Upper lobe of right lung (tissue), 1 donor: Measurements from ENCODE around the gene INTS1. TPM values are rescaled to one million over a fixed set of nuclear protein-coding genes. Genes with fewer than 3 reads are reported as not detected.

ENCODE experiments used
- ATAC-seq: fragments of 200-7000 bp; cut with Tn5 transposase; one replicate; pipeline ENCODE4 v1.9.1; 2020; ENCODE audit warnings: mild to moderate bottlenecking, moderate library complexity
- DNase-seq: peaks from one replicate; pipeline ENCODE4 v3.0.0-alpha.2; 2020
- H3K27ac ChIP-seq: fragments of 200-600 bp; one replicate; pipeline ENCODE4 v1.8.0; 2022
- H3K27me3 ChIP-seq: fragments of 200-600 bp; one replicate; pipeline ENCODE4 v1.8.0; 2022; ENCODE audit warnings: mild to moderate bottlenecking
- H3K36me3 ChIP-seq: fragments of 200-600 bp; one replicate; pipeline ENCODE4 v1.8.0; 2022
- H3K4me1 ChIP-seq: fragments of 200-600 bp; one replicate; pipeline ENCODE4 v1.8.0; 2022
- H3K4me3 ChIP-seq: fragments of 200-600 bp; one replicate; pipeline ENCODE4 v1.8.0; 2022; ENCODE audit warnings: mild to moderate bottlenecking
- H3K9me3 ChIP-seq: fragments of 200-600 bp; one replicate; pipeline ENCODE4 v1.8.0; 2022
- intact Hi-C: fragments of 100-400 bp; cut with DNase I; formaldehyde crosslinking; loops from one replicate; pipeline ENCODE4 v1.11.0; 2022
- total RNA-seq: library from RNA; stranded (reverse); fragmentation: NEBNext Ultra II Directional; extraction: Animal tissue kit (Norgen Biotek cat#: 25700); gene quantifications from one replicate; pipeline ENCODE4 v1.2.1, GENCODE V29; 2021
- TF ChIP-seq, protein P1 (sequence below): fragments of 200-600 bp; IDR thresholded peaks from one replicate; pipeline ENCODE4 v1.8.0; 2022; ENCODE audit warnings: antibody characterized with exemption
- donor health status: DM: no; HTN: yes; CAD: no; lungs with severe emphysema.

INTS1 gene
- total RNA-seq, 1 donor from 2014 or later: 49.2 TPM

DNA sequence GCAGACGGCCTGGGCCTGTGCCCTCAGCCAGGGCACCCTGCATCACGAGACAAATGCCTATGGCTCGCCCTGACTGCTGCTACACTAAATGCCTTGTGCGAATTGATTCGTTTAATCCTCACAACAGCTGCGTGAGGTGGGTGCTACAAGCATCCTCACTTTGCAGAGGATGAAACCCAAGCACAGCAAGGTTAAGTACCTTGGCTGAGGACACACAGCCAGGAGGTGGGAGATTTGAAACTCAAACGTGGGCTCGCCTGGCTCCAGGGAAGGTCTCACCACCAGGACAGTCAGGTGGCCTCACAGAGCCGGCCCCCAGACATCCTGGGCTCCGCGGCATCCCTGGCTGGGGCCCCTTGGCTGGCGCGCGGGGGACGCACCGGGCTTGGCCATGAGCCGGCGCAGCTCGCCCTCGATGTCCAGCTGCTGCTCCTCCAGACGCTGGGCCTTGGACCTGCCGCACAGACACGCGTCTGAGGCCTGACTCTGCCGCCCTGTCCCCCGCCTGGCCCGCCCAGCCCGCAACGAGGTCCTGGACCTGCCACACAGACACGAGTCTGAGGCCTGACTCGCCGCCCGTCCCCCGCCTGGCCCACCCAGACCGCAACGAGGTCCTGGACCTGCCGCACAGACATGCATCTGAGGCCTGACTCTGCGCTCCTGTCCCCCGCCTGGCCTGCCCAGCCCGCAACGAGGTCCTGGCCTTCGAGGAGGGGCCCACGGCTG lies 66.9 kb downstream of the INTS1 start:
- TF ChIP-seq, protein P1, sequence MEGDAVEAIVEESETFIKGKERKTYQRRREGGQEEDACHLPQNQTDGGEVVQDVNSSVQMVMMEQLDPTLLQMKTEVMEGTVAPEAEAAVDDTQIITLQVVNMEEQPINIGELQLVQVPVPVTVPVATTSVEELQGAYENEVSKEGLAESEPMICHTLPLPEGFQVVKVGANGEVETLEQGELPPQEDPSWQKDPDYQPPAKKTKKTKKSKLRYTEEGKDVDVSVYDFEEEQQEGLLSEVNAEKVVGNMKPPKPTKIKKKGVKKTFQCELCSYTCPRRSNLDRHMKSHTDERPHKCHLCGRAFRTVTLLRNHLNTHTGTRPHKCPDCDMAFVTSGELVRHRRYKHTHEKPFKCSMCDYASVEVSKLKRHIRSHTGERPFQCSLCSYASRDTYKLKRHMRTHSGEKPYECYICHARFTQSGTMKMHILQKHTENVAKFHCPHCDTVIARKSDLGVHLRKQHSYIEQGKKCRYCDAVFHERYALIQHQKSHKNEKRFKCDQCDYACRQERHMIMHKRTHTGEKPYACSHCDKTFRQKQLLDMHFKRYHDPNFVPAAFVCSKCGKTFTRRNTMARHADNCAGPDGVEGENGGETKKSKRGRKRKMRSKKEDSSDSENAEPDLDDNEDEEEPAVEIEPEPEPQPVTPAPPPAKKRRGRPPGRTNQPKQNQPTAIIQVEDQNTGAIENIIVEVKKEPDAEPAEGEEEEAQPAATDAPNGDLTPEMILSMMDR: no peak
- Histone ChIP-seq H3K27me3 (no peaks in the 10 kb centered on the region), H3K9me3 (no peaks in the 10 kb centered on the region), H3K4me1 (no peaks in the 10 kb centered on the region), H3K4me3 (no peak overlapping the region), H3K27ac (no peak overlapping the region), H3K36me3 (peaks cover 11% of the 10 kb centered on the region)
- DNase-seq (no peak), ATAC-seq (no peak)
- intact Hi-C loops: no loop called here

DNA sequence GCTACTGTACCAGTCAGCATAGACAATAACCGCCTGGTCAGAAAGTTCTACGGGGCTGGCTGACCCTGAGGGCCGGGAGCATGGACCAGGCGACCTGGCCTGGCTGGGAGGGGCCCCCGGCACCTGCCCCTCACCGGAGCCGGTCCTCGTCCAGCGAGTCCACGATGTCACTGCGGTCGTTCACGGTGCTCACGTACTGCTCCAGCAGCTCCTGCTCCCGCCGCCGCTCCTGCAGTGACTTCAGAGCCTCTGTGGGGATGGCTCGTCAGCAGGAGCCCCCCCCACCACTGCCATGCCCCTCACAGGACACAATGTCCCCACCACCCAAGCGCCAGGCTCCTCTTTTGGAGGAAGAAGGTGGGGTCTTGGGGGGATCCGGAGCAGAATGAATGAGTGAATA lies 67.6 kb downstream of the INTS1 start:
- intact Hi-C loops: no loop called here
- Histone ChIP-seq H3K4me1 (peaks cover 4% of the 10 kb centered on the region), H3K27me3 (no peaks in the 10 kb centered on the region), H3K4me3 (no peak overlapping the region), H3K27ac (no peak overlapping the region), H3K9me3 (no peaks in the 10 kb centered on the region), H3K36me3 (peaks cover 11% of the 10 kb centered on the region)
- DNase-seq (no peak), ATAC-seq (no peak)
- TF ChIP-seq, protein P1: no peak

DNA sequence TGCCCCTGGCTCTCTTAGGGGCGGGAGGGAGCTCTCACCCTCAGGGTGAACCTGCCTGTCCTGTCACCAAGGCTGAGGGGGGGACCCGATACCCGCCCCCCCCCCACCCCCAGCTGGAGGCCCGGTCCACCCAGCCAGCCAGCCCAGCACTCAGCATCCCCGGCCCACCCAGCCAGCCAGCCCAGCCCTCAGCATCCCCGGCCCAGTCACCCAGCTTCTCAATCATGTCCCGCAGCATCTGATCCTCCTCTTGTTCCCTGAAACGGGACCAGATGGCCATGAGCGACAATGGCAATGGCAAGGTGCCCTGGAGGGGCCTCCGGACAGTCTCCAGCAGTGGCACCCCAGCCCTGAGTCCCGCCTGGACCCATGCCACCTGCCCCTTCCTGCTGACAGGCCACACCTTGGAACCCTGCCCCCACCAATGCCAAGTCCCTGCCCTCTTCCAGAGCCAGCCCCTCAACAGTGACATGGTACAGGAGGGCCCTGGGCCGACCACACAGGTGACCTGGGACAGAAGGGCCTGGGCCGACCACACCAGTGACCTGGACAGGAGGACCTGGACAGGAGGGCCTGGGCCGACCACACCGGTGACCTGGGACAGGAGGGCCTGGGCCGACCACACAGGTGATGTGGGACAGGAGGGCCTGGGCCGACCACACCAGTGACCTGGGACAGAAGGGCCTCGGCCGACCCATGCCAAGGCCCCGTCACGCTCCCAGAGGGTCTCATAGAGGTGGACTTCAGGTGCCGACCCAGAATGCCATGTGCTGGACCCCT lies 69.1 kb downstream of the INTS1 start:
- Histone ChIP-seq H3K9me3 (no peaks in the 10 kb centered on the region), H3K36me3 (peaks cover 11% of the 10 kb centered on the region), H3K4me3 (no peak overlapping the region), H3K4me1 (peaks cover 4% of the 10 kb centered on the region), H3K27ac (no peak overlapping the region), H3K27me3 (peaks cover 6% of the 10 kb centered on the region)
- intact Hi-C loops: no loop called here
- TF ChIP-seq, protein P1: no peak
- DNase-seq (no peak), ATAC-seq (no peak)

DNA sequence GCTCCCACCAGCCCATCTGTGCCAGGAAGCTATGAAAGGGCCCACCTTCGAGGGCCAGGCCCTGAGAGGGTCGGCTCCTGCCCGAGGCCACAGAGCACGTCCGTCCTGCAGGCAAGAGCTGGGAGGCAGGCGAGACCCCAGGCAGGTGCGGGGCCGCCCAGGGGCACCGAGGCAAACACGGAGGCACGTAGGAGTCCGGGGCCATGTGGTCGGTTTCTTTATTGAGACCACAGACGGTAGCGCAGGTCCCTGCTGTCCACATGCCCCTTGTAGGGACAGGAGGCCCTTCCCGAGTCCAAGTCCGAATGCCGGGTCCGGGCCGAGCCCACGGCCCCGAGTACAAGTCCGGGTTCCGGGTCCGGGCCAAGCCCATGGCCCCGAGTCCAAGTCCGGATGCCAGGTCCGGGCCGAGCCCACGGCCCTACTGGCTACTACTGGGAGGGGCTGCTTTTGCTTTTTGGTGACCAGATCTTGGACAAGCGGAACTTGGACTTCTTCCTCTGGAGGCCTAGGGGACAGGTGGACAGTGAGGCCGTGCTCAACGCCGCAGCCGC lies 69.9 kb downstream of the INTS1 start:
- no peaks in the 10 kb centered on the region for H3K9me3 ChIP-seq
- intact Hi-C loops: no loop called here
- peaks cover 8% of the 10 kb centered on the region for H3K27me3 ChIP-seq
- TF ChIP-seq, protein P1: no peak
- no peak overlapping the region for H3K4me3 ChIP-seq
- no peak for DNase-seq
- no peak overlapping the region for H3K27ac ChIP-seq
- peaks cover 11% of the 10 kb centered on the region for H3K36me3 ChIP-seq
- no peak for ATAC-seq
- H3K4me1 ChIP-seq: peaks cover 4% of the 10 kb centered on the region

DNA sequence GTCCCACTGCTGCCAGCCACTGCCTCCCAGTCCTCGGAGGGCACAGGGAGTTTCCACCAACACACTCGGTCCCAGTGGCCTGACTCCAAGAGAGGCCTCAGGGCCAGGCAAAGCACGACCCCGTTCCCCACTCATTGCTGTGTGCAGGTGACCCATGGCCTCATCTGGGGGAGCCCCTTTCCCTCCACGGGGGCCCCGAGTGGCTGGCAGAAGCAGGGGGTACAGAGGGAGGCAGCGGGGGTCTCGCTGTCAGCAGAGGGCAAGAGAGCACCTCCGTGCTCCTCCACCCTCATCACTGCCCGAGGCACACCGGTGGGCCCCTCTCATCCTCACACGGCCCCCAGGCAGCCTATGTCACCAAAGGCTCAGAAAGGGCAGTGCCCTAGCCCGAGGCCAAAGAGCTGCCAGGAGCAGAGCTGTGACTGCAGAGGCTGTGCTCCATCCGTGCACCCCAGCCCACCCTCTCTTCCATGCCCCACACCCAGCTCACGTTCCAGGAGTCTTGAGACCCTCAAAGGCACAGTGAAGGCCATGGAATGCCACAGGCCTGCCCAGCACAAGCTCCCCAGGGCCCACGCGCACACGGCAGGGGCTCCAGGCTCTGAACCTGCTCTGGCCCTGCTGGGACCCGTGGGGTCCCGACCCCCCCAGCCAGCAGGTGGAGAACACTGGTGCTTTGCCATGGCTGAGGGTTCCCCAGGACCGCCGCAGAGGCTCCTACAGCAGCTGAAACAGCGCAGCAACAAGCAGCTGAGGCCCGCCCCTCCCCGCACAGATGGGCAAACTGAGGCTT lies 70.9 kb downstream of the INTS1 start:
- Histone ChIP-seq H3K4me1 (peaks cover 4% of the 10 kb centered on the region), H3K27ac (no peak overlapping the region), H3K27me3 (peaks cover 8% of the 10 kb centered on the region), H3K36me3 (peaks cover 11% of the 10 kb centered on the region), H3K4me3 (no peak overlapping the region), H3K9me3 (no peaks in the 10 kb centered on the region)
- intact Hi-C loops: no loop called here
- TF ChIP-seq, protein P1: no peak
- no peak for ATAC-seq
- DNase-seq: no peak
